Fibroblast of lung (primary cell): ENCODE results near the gene ZCRB1. TPM values are rescaled to one million over a fixed set of nuclear protein-coding genes. Genes with fewer than 3 reads are reported as not detected.

Experiments used
- DNase-seq, 2 donors: peaks; one replicate each; pipeline versions ENCODE4 v3.0.0 to v3.0.0-alpha.2; 2010; ENCODE audit warnings: low read depth in 2 of 2
- H2AFZ ChIP-seq: 2 replicates; pipeline ENCODE4 v1.5.1; 2012; ENCODE audit warnings: low read length, control low read depth, inconsistent platforms
- H3K27ac ChIP-seq: 2 replicates; pipeline ENCODE4 v1.5.1; 2011; ENCODE audit warnings: low read length, control low read depth; ENCODE audit not compliant: insufficient read depth
- H3K27me3 ChIP-seq: 2 replicates; pipeline ENCODE4 v1.5.1; 2011; ENCODE audit warnings: mild to moderate bottlenecking, low read length; ENCODE audit not compliant: control insufficient read depth, insufficient read depth
- H3K36me3 ChIP-seq: 2 replicates; pipeline ENCODE4 v1.5.1; 2011; ENCODE audit warnings: low read length; ENCODE audit not compliant: control insufficient read depth, insufficient read depth
- H3K4me1 ChIP-seq: 2 replicates; pipeline ENCODE4 v1.5.1; 2011; ENCODE audit warnings: low read length; ENCODE audit not compliant: control insufficient read depth, insufficient read depth; ENCODE audit errors: extremely low read depth
- H3K4me2 ChIP-seq: 2 replicates; pipeline ENCODE4 v1.5.1; 2011; ENCODE audit warnings: low read length, control low read depth; ENCODE audit not compliant: insufficient read depth; ENCODE audit errors: extremely low read depth
- H3K4me3 ChIP-seq, 4 experiments: fragments of 200-600 bp in 1 of 4; sonication (generic) in 1 of 4; replicated peaks in 1 of 4; 2 replicates each; pipeline ENCODE4 v1.5.1; 2011 to 2016; ENCODE audit warnings: low read length in 4 of 4, low read depth in 3 of 4, mild to moderate bottlenecking in 3 of 4, control low read depth in 2 of 4, inconsistent platforms in 1 of 4, mixed read lengths in 1 of 4; ENCODE audit not compliant: insufficient read depth in 1 of 4; ENCODE audit errors: control extremely low read depth in 1 of 4
- H3K79me2 ChIP-seq: 2 replicates; pipeline ENCODE4 v1.5.1; 2012; ENCODE audit warnings: mild to moderate bottlenecking, low read length, inconsistent platforms; ENCODE audit not compliant: control insufficient read depth, insufficient read depth
- H3K9ac ChIP-seq: 2 replicates; pipeline ENCODE4 v1.5.1; 2011; ENCODE audit warnings: mild to moderate bottlenecking, low read length, control low read depth; ENCODE audit not compliant: insufficient read depth
- H3K9me3 ChIP-seq: 2 replicates; pipeline ENCODE4 v1.5.1; 2012; ENCODE audit warnings: low read depth, low read length; ENCODE audit not compliant: control insufficient read depth, insufficient read depth
- H4K20me1 ChIP-seq: 2 replicates; pipeline ENCODE4 v1.5.1; 2011; ENCODE audit warnings: low read length; ENCODE audit not compliant: control insufficient read depth, insufficient read depth; ENCODE audit errors: extremely low read depth
- CTCF ChIP-seq, 2 donors: IDR thresholded peaks in 1 of 2; conservative IDR thresholded peaks in 1 of 2; 1 replicate in 1 of 2; 2 replicates in 1 of 2; pipeline ENCODE4 v1.5.1; 2011 to 2012; ENCODE audit warnings: low read length in 2 of 2, control low read depth in 1 of 2, inconsistent platforms in 1 of 2, low read depth in 1 of 2, mild to moderate bottlenecking in 1 of 2
- EZH2 ChIP-seq: IDR thresholded peaks from 2 replicates; pipeline ENCODE4 v1.5.1; 2012; ENCODE audit warnings: low read length, control low read depth, mild to moderate bottlenecking; ENCODE audit errors: missing control alignments
- polyA plus RNA-seq, 2 donors: library from polyadenylated mRNA; depleted of rRNA in 1 of 2; stranded (reverse) in 1 of 2; unstranded in 1 of 2; fragments of >200 nt; gene quantifications; 2 replicates each; pipeline ENCODE4 v1.2.1, GENCODE V29; 2011 to 2012; ENCODE audit warnings: missing spikeins in 1 of 2
- total RNA-seq: library from RNA; depleted of rRNA; stranded (reverse); fragments of >200 nt; gene quantifications from 2 replicates; pipeline ENCODE4 v1.2.1, GENCODE V29; 2014

ZCRB1 gene
- total and polyA plus RNA-seq, 2 donors (not counting 1 experiment from before 2014, with no cell fraction given), result 31.2 to 78.0 TPM

GRCh38 chr12:42262271-42262670 is 63.6 kb downstream of the ZCRB1 start:
- no peak overlapping the region for H3K4me2 ChIP-seq
- no peaks in the 10 kb centered on the region for H4K20me1 ChIP-seq
- H3K9ac ChIP-seq, result no peak overlapping the region
- no peaks in the 10 kb centered on the region for H3K36me3 ChIP-seq
- no peak overlapping the region for H2AFZ ChIP-seq
- no peak overlapping the region for H3K4me3 ChIP-seq
- H3K9me3 ChIP-seq, result no peaks in the 10 kb centered on the region
- no peaks in the 10 kb centered on the region for H3K4me1 ChIP-seq
- no peak for TF ChIP-seq EZH2
- TF ChIP-seq CTCF (conservative IDR thresholded peaks at IDR 0.05 in 1 of 2, IDR thresholded peaks at IDR 0.05 in 1 of 2; ENCODE audit: low read depth in 1 of 2, low read length in 2 of 2), result no peak
- no peak for DNase-seq
- H3K27me3 ChIP-seq, result no peaks in the 10 kb centered on the region
- no peak overlapping the region for H3K27ac ChIP-seq
- no peaks in the 10 kb centered on the region for H3K79me2 ChIP-seq

Other genes with a start within 250 kb of the ZCRB1 start
- 10.5 and 10.7 TPM in 2 replicates for gene GXYLT1, start 181.2 kb downstream of the ZCRB1 start, total RNA-seq
- gene GXYLT1, start 181.2 kb downstream of the ZCRB1 start, polyA plus RNA-seq, result 14.6 and 14.8 TPM in 2 replicates
- 9.0 and 18.0 TPM in 2 replicates for gene YAF2, start 87.8 kb downstream of the ZCRB1 start, total RNA-seq
- gene YAF2, start 87.8 kb downstream of the ZCRB1 start, polyA plus RNA-seq, result 12.2 and 25.2 TPM in 2 replicates
- gene PPHLN1, start 73 bp upstream of the ZCRB1 start, total RNA-seq, result 43.1 and 47.6 TPM in 2 replicates
- 90.7 and 91.4 TPM in 2 replicates for gene PPHLN1, start 73 bp upstream of the ZCRB1 start, polyA plus RNA-seq